GM23248 (cell line): ENCODE data around the gene SPPL2B.

ENCODE experiments used
- EZH2 ChIP-seq: fragments of 200-600 bp; sonication (generic); IDR thresholded peaks from 2 replicates; pipeline ENCODE4 v1.6.1; 2018; ENCODE audit warnings: antibody characterized with exemption, mild to moderate bottlenecking; ENCODE audit not compliant: insufficient read depth, poor library complexity, severe bottlenecking
- EZH2phosphoT487 ChIP-seq: fragments of 200-600 bp; sonication (generic); IDR thresholded peaks from 2 replicates; pipeline ENCODE4 v1.6.1; 2018; ENCODE audit warnings: antibody characterized with exemption, moderate library complexity, mild to moderate bottlenecking, low read depth; ENCODE audit not compliant: insufficient read depth

- TF ChIP-seq EZH2 (no peak), EZH2phosphoT487 (no peak)
Measured at GRCh38 chr19:2375353-2376121, 47.1 kb downstream of the SPPL2B start.
